Neural cell (in vitro differentiated cells): ENCODE results near the gene RPS19BP1. TPM values are rescaled to one million over a fixed set of nuclear protein-coding genes. Genes with fewer than 3 reads are reported as not detected.

ENCODE experiments used
- H2AFZ ChIP-seq: fragments of 200-600, 300-800 bp; sonication (generic), shearing (Covaris generic); 2 replicates; pipeline ENCODE4 v1.6.0; 2014; ENCODE audit warnings: low read depth, mild to moderate bottlenecking, antibody characterized with exemption, low read length, moderate library complexity
- H3F3A ChIP-seq: fragments of 200-600 bp; shearing (Covaris generic); 2 replicates; pipeline ENCODE4 v1.6.1; 2016; ENCODE audit warnings: mild to moderate bottlenecking, moderate library complexity, mixed read lengths, antibody characterized with exemption, low read length; ENCODE audit not compliant: insufficient read depth, poor library complexity, severe bottlenecking
- H3K27ac ChIP-seq: fragments of 200-600, 300-800 bp; sonication (generic), shearing (Covaris generic); 2 replicates; pipeline ENCODE4 v1.5.1; 2014; ENCODE audit warnings: mild to moderate bottlenecking, low read length, moderate library complexity
- H3K27me3 ChIP-seq: fragments of 300-800, 200-600 bp; sonication (generic), shearing (Covaris generic); 2 replicates; pipeline ENCODE4 v1.6.0; 2014; ENCODE audit warnings: mild to moderate bottlenecking, low read depth, low read length, moderate library complexity; ENCODE audit not compliant: insufficient read depth
- H3K36me3 ChIP-seq: fragments of 300-800, 200-600 bp; sonication (generic), shearing (Covaris generic); 2 replicates; pipeline ENCODE4 v1.5.1; 2014; ENCODE audit warnings: mild to moderate bottlenecking, antibody characterized with exemption, low read length, moderate library complexity; ENCODE audit not compliant: insufficient read depth
- H3K4me2 ChIP-seq: fragments of 300-800, 200-600 bp; sonication (generic), shearing (Covaris generic); 2 replicates; pipeline ENCODE4 v1.6.0; 2014; ENCODE audit warnings: mild to moderate bottlenecking, low read length
- H3K4me3 ChIP-seq: fragments of 300-800, 200-600 bp; sonication (generic), shearing (Covaris generic); 2 replicates; pipeline ENCODE4 v1.5.1; 2014; ENCODE audit warnings: mild to moderate bottlenecking, low read length, moderate library complexity
- H3K79me2 ChIP-seq: fragments of 200-600 bp; shearing (Covaris generic); replicated peaks from 2 replicates; pipeline ENCODE4 v1.6.0; 2014; ENCODE audit warnings: mild to moderate bottlenecking, low read length, moderate library complexity; ENCODE audit not compliant: insufficient read depth
- H3K9ac ChIP-seq: fragments of 300-800, 200-600 bp; sonication (generic), shearing (Covaris generic); 2 replicates; pipeline ENCODE4 v1.6.1; 2016; ENCODE audit warnings: mild to moderate bottlenecking, low read length, mixed read lengths
- H3K9me2 ChIP-seq: fragments of 200-600 bp; shearing (Covaris generic); 2 replicates; pipeline ENCODE4 v1.6.1; 2016; ENCODE audit warnings: mild to moderate bottlenecking, low read length, mixed read lengths; ENCODE audit not compliant: insufficient read depth
- H3K9me3 ChIP-seq: fragments of 200-600, 300-800 bp; sonication (generic), shearing (Covaris generic); 2 replicates; pipeline ENCODE4 v1.6.1; 2016; ENCODE audit warnings: mild to moderate bottlenecking, mixed run types, low read length, moderate library complexity, mixed read lengths
- H4K20me1 ChIP-seq: fragments of 200-600 bp; shearing (Covaris generic); 2 replicates; pipeline ENCODE4 v1.6.1; 2016; ENCODE audit warnings: mild to moderate bottlenecking, mixed run types; ENCODE audit not compliant: insufficient read depth
- EP300 ChIP-seq: fragments of 450-650 bp; conservative IDR thresholded peaks from 2 replicates; pipeline ENCODE4 v1.6.1; 2014; ENCODE audit warnings: antibody characterized with exemption, mild to moderate bottlenecking, moderate library complexity; ENCODE audit not compliant: poor library complexity, severe bottlenecking
- EZH2 ChIP-seq: fragments of 200-600, 300-800 bp; shearing (Covaris generic), sonication (generic); IDR thresholded peaks from 2 replicates; pipeline ENCODE4 v1.6.1; 2014; ENCODE audit warnings: antibody characterized with exemption, low read length, borderline replicate concordance, mild to moderate bottlenecking; ENCODE audit not compliant: insufficient read depth, poor library complexity, severe bottlenecking
- MXI1 ChIP-seq: fragments of 450-650 bp; conservative IDR thresholded peaks from 2 replicates; pipeline ENCODE4 v1.6.1; 2014; ENCODE audit warnings: antibody characterized with exemption, mild to moderate bottlenecking; ENCODE audit not compliant: poor library complexity, severe bottlenecking
- POLR2AphosphoS5 ChIP-seq: IDR thresholded peaks from 2 replicates; pipeline ENCODE4 v1.6.1; 2012
- RAD21 ChIP-seq: fragments of 450-650 bp; conservative IDR thresholded peaks from 2 replicates; pipeline ENCODE4 v1.6.1; 2014; ENCODE audit warnings: antibody characterized with exemption, mild to moderate bottlenecking, moderate library complexity
- SMC3 ChIP-seq: fragments of 450-650 bp; conservative IDR thresholded peaks from 2 replicates; pipeline ENCODE4 v1.6.1; 2014; ENCODE audit warnings: antibody characterized with exemption, mild to moderate bottlenecking, moderate library complexity; ENCODE audit not compliant: poor library complexity
- TAF1 ChIP-seq: IDR thresholded peaks from 2 replicates; pipeline ENCODE4 v1.6.1; 2012; ENCODE audit warnings: low read depth
- polyA plus RNA-seq: library from polyadenylated mRNA; depleted of rRNA; stranded (reverse); fragments of >200 nt; gene quantifications from 2 replicates; pipeline ENCODE4 v1.2.3, GENCODE V29; 2014
- TF ChIP-seq, protein P1 (sequence below): IDR thresholded peaks from 2 replicates; pipeline ENCODE4 v1.6.1; 2012; ENCODE audit warnings: borderline replicate concordance
- TF ChIP-seq, protein P2 (sequence below): fragments of 450-650 bp; IDR thresholded peaks from 2 replicates; pipeline ENCODE4 v1.5.1; 2014; ENCODE audit warnings: antibody characterized with exemption, mild to moderate bottlenecking, moderate library complexity; ENCODE audit not compliant: poor library complexity, severe bottlenecking

Gene RPS19BP1
- polyA plus RNA-seq, 1 donor from 2014 or later = 164 TPM

DNA sequence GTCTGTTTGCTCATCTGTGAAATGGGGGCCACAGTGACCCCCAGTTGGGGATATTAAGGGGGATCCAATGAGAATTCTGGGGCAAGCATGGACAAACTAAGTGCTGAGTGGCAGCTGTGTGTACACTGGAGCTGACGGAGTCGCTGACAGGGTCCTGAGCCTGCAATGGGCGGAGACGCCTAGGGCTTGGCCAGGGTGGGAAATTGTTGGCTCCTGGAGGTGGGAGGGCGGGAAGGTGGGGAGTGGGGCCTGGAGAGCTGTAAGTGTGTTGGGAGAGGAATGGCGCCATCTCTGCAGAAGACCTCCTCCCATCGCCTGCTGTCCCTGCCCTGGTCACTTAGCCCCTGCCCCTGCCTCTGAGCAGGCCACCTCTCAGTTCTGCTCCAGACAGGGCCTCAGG, 45.4 kb upstream of the RPS19BP1 start:
- no peak for TF ChIP-seq SMC3
- no peak for TF ChIP-seq RAD21
- no peak for TF ChIP-seq EP300
- TF ChIP-seq, protein P1, sequence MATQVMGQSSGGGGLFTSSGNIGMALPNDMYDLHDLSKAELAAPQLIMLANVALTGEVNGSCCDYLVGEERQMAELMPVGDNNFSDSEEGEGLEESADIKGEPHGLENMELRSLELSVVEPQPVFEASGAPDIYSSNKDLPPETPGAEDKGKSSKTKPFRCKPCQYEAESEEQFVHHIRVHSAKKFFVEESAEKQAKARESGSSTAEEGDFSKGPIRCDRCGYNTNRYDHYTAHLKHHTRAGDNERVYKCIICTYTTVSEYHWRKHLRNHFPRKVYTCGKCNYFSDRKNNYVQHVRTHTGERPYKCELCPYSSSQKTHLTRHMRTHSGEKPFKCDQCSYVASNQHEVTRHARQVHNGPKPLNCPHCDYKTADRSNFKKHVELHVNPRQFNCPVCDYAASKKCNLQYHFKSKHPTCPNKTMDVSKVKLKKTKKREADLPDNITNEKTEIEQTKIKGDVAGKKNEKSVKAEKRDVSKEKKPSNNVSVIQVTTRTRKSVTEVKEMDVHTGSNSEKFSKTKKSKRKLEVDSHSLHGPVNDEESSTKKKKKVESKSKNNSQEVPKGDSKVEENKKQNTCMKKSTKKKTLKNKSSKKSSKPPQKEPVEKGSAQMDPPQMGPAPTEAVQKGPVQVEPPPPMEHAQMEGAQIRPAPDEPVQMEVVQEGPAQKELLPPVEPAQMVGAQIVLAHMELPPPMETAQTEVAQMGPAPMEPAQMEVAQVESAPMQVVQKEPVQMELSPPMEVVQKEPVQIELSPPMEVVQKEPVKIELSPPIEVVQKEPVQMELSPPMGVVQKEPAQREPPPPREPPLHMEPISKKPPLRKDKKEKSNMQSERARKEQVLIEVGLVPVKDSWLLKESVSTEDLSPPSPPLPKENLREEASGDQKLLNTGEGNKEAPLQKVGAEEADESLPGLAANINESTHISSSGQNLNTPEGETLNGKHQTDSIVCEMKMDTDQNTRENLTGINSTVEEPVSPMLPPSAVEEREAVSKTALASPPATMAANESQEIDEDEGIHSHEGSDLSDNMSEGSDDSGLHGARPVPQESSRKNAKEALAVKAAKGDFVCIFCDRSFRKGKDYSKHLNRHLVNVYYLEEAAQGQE = no peak
- no peak for TF ChIP-seq EZH2
- TF ChIP-seq MXI1 = no peak
- TF ChIP-seq POLR2AphosphoS5 = no peak
- TF ChIP-seq TAF1 = no peak
- TF ChIP-seq, protein P2, sequence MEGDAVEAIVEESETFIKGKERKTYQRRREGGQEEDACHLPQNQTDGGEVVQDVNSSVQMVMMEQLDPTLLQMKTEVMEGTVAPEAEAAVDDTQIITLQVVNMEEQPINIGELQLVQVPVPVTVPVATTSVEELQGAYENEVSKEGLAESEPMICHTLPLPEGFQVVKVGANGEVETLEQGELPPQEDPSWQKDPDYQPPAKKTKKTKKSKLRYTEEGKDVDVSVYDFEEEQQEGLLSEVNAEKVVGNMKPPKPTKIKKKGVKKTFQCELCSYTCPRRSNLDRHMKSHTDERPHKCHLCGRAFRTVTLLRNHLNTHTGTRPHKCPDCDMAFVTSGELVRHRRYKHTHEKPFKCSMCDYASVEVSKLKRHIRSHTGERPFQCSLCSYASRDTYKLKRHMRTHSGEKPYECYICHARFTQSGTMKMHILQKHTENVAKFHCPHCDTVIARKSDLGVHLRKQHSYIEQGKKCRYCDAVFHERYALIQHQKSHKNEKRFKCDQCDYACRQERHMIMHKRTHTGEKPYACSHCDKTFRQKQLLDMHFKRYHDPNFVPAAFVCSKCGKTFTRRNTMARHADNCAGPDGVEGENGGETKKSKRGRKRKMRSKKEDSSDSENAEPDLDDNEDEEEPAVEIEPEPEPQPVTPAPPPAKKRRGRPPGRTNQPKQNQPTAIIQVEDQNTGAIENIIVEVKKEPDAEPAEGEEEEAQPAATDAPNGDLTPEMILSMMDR = no peak
- Histone ChIP-seq H3K9me3 (no peaks in the 10 kb centered on the region), H4K20me1 (no peaks in the 10 kb centered on the region), H3K9me2 (no peaks in the 10 kb centered on the region), H3F3A (no peaks in the 10 kb centered on the region), H3K36me3 (no peaks in the 10 kb centered on the region), H3K9ac (no peak overlapping the region), H2AFZ (no peak overlapping the region), H3K4me2 (no peak overlapping the region), H3K27me3 (no peaks in the 10 kb centered on the region), H3K27ac (no peak overlapping the region), H3K79me2 (no peaks in the 10 kb centered on the region), H3K4me3 (no peak overlapping the region)

DNA sequence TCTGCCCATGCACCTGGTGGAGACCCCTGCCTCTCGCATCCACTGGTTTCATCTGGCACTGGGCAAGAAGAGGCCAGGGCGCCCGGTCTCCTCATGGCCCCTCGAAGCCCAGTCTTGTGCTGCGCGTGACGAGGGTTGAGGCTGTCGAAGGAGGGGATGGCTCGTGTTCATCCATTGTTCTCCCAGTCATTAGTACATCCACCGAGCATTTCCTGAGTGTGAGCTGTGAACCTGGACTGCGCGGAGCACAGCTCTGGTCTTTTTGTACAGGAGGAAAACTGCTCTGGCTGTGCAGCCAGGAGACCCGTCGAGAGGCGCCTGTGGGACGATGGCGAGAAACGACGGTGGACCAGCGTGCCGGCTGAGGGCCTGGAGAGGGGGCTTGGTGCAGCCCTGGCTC, 44.8 kb upstream of the RPS19BP1 start:
- H3K4me3 ChIP-seq = no peak overlapping the region
- no peaks in the 10 kb centered on the region for H3K9me3 ChIP-seq
- H3K27me3 ChIP-seq = no peaks in the 10 kb centered on the region
- no peak overlapping the region for H3K4me2 ChIP-seq
- no peaks in the 10 kb centered on the region for H3K79me2 ChIP-seq
- no peak for TF ChIP-seq MXI1
- TF ChIP-seq, protein P2 = no peak
- H3K9me2 ChIP-seq = no peaks in the 10 kb centered on the region
- no peak overlapping the region for H3K27ac ChIP-seq
- H4K20me1 ChIP-seq = no peaks in the 10 kb centered on the region
- H2AFZ ChIP-seq = no peak overlapping the region
- no peaks in the 10 kb centered on the region for H3F3A ChIP-seq
- H3K9ac ChIP-seq = no peak overlapping the region
- H3K36me3 ChIP-seq = no peaks in the 10 kb centered on the region
